GM19099 (cell line): ENCODE results near the gene VTI1A.

Source experiments
- POLR2A ChIP-seq: IDR thresholded peaks from 3 replicates; pipeline ENCODE4 v1.6.1; 2011; ENCODE audit warnings: low read depth; ENCODE audit not compliant: insufficient read length; ENCODE audit errors: extremely low read depth

VTI1A gene

GRCh38 chr10:112799726-112800510 is 352.9 kb downstream of the VTI1A start:
- no peak for TF ChIP-seq POLR2A

- TF ChIP-seq POLR2A: no peak
These were observed 354.0 kb downstream of the VTI1A start for GRCh38 chr10:112801004-112801403.

- no peak for TF ChIP-seq POLR2A
These were observed 354.7 kb downstream of the VTI1A start for GRCh38 chr10:112801748-112802147.

GRCh38 chr10:112802411-112803022 is 355.5 kb downstream of the VTI1A start:
- no peak for TF ChIP-seq POLR2A

GRCh38 chr10:112803961-112804401 is 357.0 kb downstream of the VTI1A start:
- no peak for TF ChIP-seq POLR2A

GRCh38 chr10:112805254-112805590 is 358.2 kb downstream of the VTI1A start:
- no peak for TF ChIP-seq POLR2A

- TF ChIP-seq POLR2A: no peak
These were observed 358.7 kb downstream of the VTI1A start for GRCh38 chr10:112805701-112806100.

GRCh38 chr10:112807013-112807412 is 360.0 kb downstream of the VTI1A start:
- TF ChIP-seq POLR2A: no peak

GRCh38 chr10:112809736-112810135 is 362.7 kb downstream of the VTI1A start:
- TF ChIP-seq POLR2A: no peak

GRCh38 chr10:112810711-112811151 is 363.7 kb downstream of the VTI1A start:
- no peak for TF ChIP-seq POLR2A

GRCh38 chr10:112811741-112812551 is 364.9 kb downstream of the VTI1A start:
- TF ChIP-seq POLR2A: no peak

- TF ChIP-seq POLR2A: no peak
These were observed 365.6 kb downstream of the VTI1A start for GRCh38 chr10:112812586-112812985.

- TF ChIP-seq POLR2A: no peak
These were observed 367.0 kb downstream of the VTI1A start for GRCh38 chr10:112813866-112814591.

- no peak for TF ChIP-seq POLR2A
These were observed 368.4 kb downstream of the VTI1A start for GRCh38 chr10:112815269-112816032.
